Activated CD4-positive, alpha-beta memory T cell treated with anti-CD3 and anti-CD28 coated beads for 36 hours (primary cell): Measurements from ENCODE around the gene PRR3. TPM values are rescaled to one million over a fixed set of nuclear protein-coding genes. Genes with fewer than 3 reads are reported as not detected.

Experiments used
- CTCF ChIA-PET: fragments of 350-600 bp; sonication (Branson Sonifier 250); formaldehyde crosslinking; loops from one replicate; lab custom pipeline; 2021; ENCODE audit warnings: antibody characterized with exemption, inconsistent platforms; lab: Charles Lee
- POLR2A ChIA-PET: fragments of 350-600 bp; sonication (Branson Sonifier 250); formaldehyde crosslinking; loops from one replicate; lab custom pipeline; 2021; ENCODE audit warnings: antibody characterized with exemption; lab: Charles Lee
- DNase-seq: peaks from one replicate; pipeline ENCODE4 v3.0.0-alpha.2; 2020
- H3K27ac Mint-ChIP-seq: one replicate; pipeline ENCODE4 v1.8.0; 2021; ENCODE audit warnings: mixed read lengths
- H3K27me3 Mint-ChIP-seq: one replicate; pipeline ENCODE4 v1.8.0; 2021; ENCODE audit warnings: mixed read lengths
- H3K36me3 Mint-ChIP-seq: one replicate; pipeline ENCODE4 v1.8.0; 2021; ENCODE audit warnings: mixed read lengths
- H3K4me1 Mint-ChIP-seq: one replicate; pipeline ENCODE4 v1.8.0; 2021; ENCODE audit warnings: low read depth, mixed read lengths
- H3K4me3 Mint-ChIP-seq: one replicate; pipeline ENCODE4 v1.8.0; 2021; ENCODE audit warnings: mild to moderate bottlenecking, mixed read lengths
- H3K9me3 Mint-ChIP-seq: one replicate; pipeline ENCODE4 v1.8.0; 2021; ENCODE audit warnings: mixed read lengths
- intact Hi-C: fragments of 100-400 bp; cut with micrococcal nuclease; formaldehyde crosslinking; loops from one replicate; pipeline ENCODE4 v1.15.1; 2023
- total RNA-seq, 2 experiments: library from RNA; stranded (reverse); gene quantifications; one replicate each; pipeline ENCODE4 v1.2.3, GENCODE V29; 2021

Gene PRR3
- total RNA-seq, 2 experiments from 2014 or later, result 22.4 to 22.6 TPM

- H3K27me3 Mint-ChIP-seq, result no peaks in the 10 kb centered on the region
- H3K9me3 Mint-ChIP-seq, result no peaks in the 10 kb centered on the region
- peak within 1 kb of the TSS; percentile 97 for H3K4me3 Mint-ChIP-seq
- ChIA-PET CTCF (interaction anchor here (0.8 to 9.5 kb wide), 7 partner anchors 13 to 102 kb away, joined by 3 to 134 read pairs (median 5); partner anchors contain the start of gene ABCF1), POLR2A (interaction anchor here (0.6 to 3.9 kb wide), 10 partner anchors 10 to 229 kb away, joined by 3 to 28 read pairs (median 4); partner anchors contain the start of gene ABCF1)
- H3K27ac Mint-ChIP-seq, result peak within 1 kb of the TSS; percentile 98
- peaks cover 46% of the 10 kb centered on the region for H3K36me3 Mint-ChIP-seq
- H3K4me1 Mint-ChIP-seq, result peaks cover 44% of the 10 kb centered on the region
- intact Hi-C loops, result loop anchor here (1.0 to 10.0 kb wide), 9 partner anchors 12 to 231 kb away; partner anchors contain the start of genes ABCF1, HLA-E, MDC1 and MRPS18B
- DNase-seq, result peak; percentile 100
These were observed 809 bp upstream of the PRR3 start, which contains the start of gene GNL1 for GRCh38 chr6:30556066-30556905. Gene GNL1, minus strand, starts transcription at chr6:30556489. Its CDS starts 286 bp downstream, at chr6:30556203.

GRCh38 chr6:30557683-30557981 lies 537 bp downstream of the PRR3 start:
- intact Hi-C loops, result loop anchor here (2.0 to 10.0 kb wide), 3 partner anchors 125 to 233 kb away; partner anchors contain the start of genes MDC1 and TRIM39
- POLR2A ChIA-PET, result interaction anchor here (0.6 to 3.9 kb wide), 15 partner anchors 9 to 165 kb away, joined by 3 to 28 read pairs (median 3); partner anchors contain the start of genes ABCF1, MDC1 and MRPS18B
- Mint-ChIP-seq H3K27me3 (no peaks in the 10 kb centered on the region), H3K27ac (peak overlapping the region; percentile 98), H3K9me3 (no peaks in the 10 kb centered on the region), H3K4me1 (peaks cover 44% of the 10 kb centered on the region), H3K36me3 (peaks cover 42% of the 10 kb centered on the region), H3K4me3 (peak overlapping the region; percentile 97)
- CTCF ChIA-PET, result interaction anchor here (0.6 to 9.5 kb wide), 8 partner anchors 13 to 106 kb away, joined by 3 to 134 read pairs (median 3); partner anchors contain the start of gene ABCF1
- peak; percentile 77 for DNase-seq

GRCh38 chr6:30560930-30561329 lies 3.8 kb downstream of the PRR3 start:
- POLR2A ChIA-PET, result no interaction called here
- peaks cover 31% of the 10 kb centered on the region for H3K36me3 Mint-ChIP-seq
- intact Hi-C loops, result loop anchor here (10.0 kb wide), 1 partner anchor 1174 kb away; the partner anchor contains the start of gene CLIC1

GRCh38 chr6:30562470-30563425 lies 5.7 kb downstream of the PRR3 start:
- H3K27me3 Mint-ChIP-seq, result no peaks in the 10 kb centered on the region
- H3K4me3 Mint-ChIP-seq, result no peak overlapping the region
- POLR2A ChIA-PET, result interaction anchor here (1.2 kb wide), 1 partner anchor 52 kb away, joined by 3 read pairs; no protein-coding TSS in a partner anchor

More at GRCh38 chr6:30560930-30561329, 3.8 kb downstream of the PRR3 start:
- Mint-ChIP-seq H3K27me3 (no peaks in the 10 kb centered on the region), H3K4me3 (no peak overlapping the region), H3K4me1 (peaks cover 30% of the 10 kb centered on the region), H3K27ac (no peak overlapping the region), H3K9me3 (no peaks in the 10 kb centered on the region)
- CTCF ChIA-PET, result interaction anchor here (1.1 kb wide), 1 partner anchor 16 kb away, joined by 3 read pairs; no protein-coding TSS in a partner anchor
- no peak for DNase-seq

GRCh38 chr6:30564114-30564513 lies 7.0 kb downstream of the PRR3 start:
- H3K4me1 Mint-ChIP-seq, result peaks cover 23% of the 10 kb centered on the region
- no peak overlapping the region for H3K4me3 Mint-ChIP-seq
- POLR2A ChIA-PET, result no interaction called here
- peaks cover 19% of the 10 kb centered on the region for H3K36me3 Mint-ChIP-seq
- CTCF ChIA-PET, result interaction anchor here (0.6 to 2.8 kb wide), 6 partner anchors 19 to 167 kb away, joined by 3 to 10 read pairs (median 4); no protein-coding TSS in a partner anchor
- H3K9me3 Mint-ChIP-seq, result no peaks in the 10 kb centered on the region
- intact Hi-C loops, result loop anchor here (10.0 kb wide), 1 partner anchor 1171 kb away; the partner anchor contains the start of gene CLIC1
- no peak for DNase-seq
- no peaks in the 10 kb centered on the region for H3K27me3 Mint-ChIP-seq
- H3K27ac Mint-ChIP-seq, result no peak overlapping the region

More at GRCh38 chr6:30562470-30563425, 5.7 kb downstream of the PRR3 start:
- Mint-ChIP-seq H3K36me3 (peaks cover 25% of the 10 kb centered on the region), H3K27ac (peak overlapping the region; percentile 47), H3K4me1 (peaks cover 27% of the 10 kb centered on the region), H3K9me3 (no peaks in the 10 kb centered on the region)
- CTCF ChIA-PET, result interaction anchor here (1.1 to 2.8 kb wide), 2 partner anchors 18 to 22 kb away, joined by 4 to 10 read pairs; no protein-coding TSS in a partner anchor
- no peak for DNase-seq
- intact Hi-C loops, result loop anchor here (10.0 kb wide), 1 partner anchor 1172 kb away; the partner anchor contains the start of gene CLIC1

GRCh38 chr6:30565772-30566171 lies 8.7 kb downstream of the PRR3 start:
- POLR2A ChIA-PET, result interaction anchor here (2.3 kb wide), 1 partner anchor 9 kb away, joined by 10 read pairs; the partner anchor contains the start of genes GNL1 and PRR3
- no peak overlapping the region for H3K4me3 Mint-ChIP-seq
- peaks cover 27% of the 10 kb centered on the region for H3K4me1 Mint-ChIP-seq
- no peaks in the 10 kb centered on the region for H3K27me3 Mint-ChIP-seq
- CTCF ChIA-PET, result interaction anchor here (0.8 to 2.8 kb wide), 2 partner anchors 21 to 83 kb away, joined by 3 to 10 read pairs; no protein-coding TSS in a partner anchor
- no peaks in the 10 kb centered on the region for H3K9me3 Mint-ChIP-seq
- no peak for DNase-seq
- peaks cover 14% of the 10 kb centered on the region for H3K36me3 Mint-ChIP-seq
- intact Hi-C loops, result loop anchor here (10.0 kb wide), 1 partner anchor 1169 kb away; the partner anchor contains the start of gene CLIC1
- H3K27ac Mint-ChIP-seq, result no peak overlapping the region

- Mint-ChIP-seq H3K4me3 (no peak overlapping the region), H3K27me3 (no peaks in the 10 kb centered on the region), H3K9me3 (no peaks in the 10 kb centered on the region), H3K4me1 (peaks cover 46% of the 10 kb centered on the region), H3K27ac (no peak overlapping the region), H3K36me3 (peaks cover 9% of the 10 kb centered on the region)
- intact Hi-C loops, result loop anchor here (10.0 kb wide), 1 partner anchor 1167 kb away; the partner anchor contains the start of gene CLIC1
- CTCF ChIA-PET, result interaction anchor here (1.8 kb wide), 1 partner anchor 85 kb away, joined by 4 read pairs; no protein-coding TSS in a partner anchor
- DNase-seq, result peak; percentile 70
- POLR2A ChIA-PET, result interaction anchor here (3.7 kb wide), 1 partner anchor 10 kb away, joined by 28 read pairs; the partner anchor contains the start of genes GNL1 and PRR3
These were observed 11.2 kb downstream of the PRR3 start for GRCh38 chr6:30568245-30568644.

GRCh38 chr6:30570263-30570662 lies 13.2 kb downstream of the PRR3 start:
- peak overlapping the region; percentile 94 for H3K4me3 Mint-ChIP-seq
- ChIA-PET POLR2A (interaction anchor here (0.6 to 3.7 kb wide), 6 partner anchors 12 to 104 kb away, joined by 3 to 28 read pairs (median 4); partner anchors contain the start of genes GNL1 and PRR3), CTCF (interaction anchor here (1.0 to 2.1 kb wide), 8 partner anchors 13 to 56 kb away, joined by 3 to 15 read pairs (median 6); partner anchors contain the start of genes ATAT1 and PRR3)
- intact Hi-C loops, result loop anchor here (2.0 to 5.0 kb wide), 2 partner anchors 112 to 147 kb away; partner anchors contain the start of gene MDC1
- no peak for DNase-seq
- peaks cover 12% of the 10 kb centered on the region for H3K36me3 Mint-ChIP-seq
- no peaks in the 10 kb centered on the region for H3K27me3 Mint-ChIP-seq
- H3K27ac Mint-ChIP-seq, result no peak overlapping the region
- H3K9me3 Mint-ChIP-seq, result no peaks in the 10 kb centered on the region
- H3K4me1 Mint-ChIP-seq, result peaks cover 60% of the 10 kb centered on the region

GRCh38 chr6:30570740-30571074 lies 13.6 kb downstream of the PRR3 start:
- Mint-ChIP-seq H3K27me3 (no peaks in the 10 kb centered on the region), H3K4me1 (peaks cover 60% of the 10 kb centered on the region), H3K36me3 (peaks cover 11% of the 10 kb centered on the region), H3K9me3 (no peaks in the 10 kb centered on the region), H3K4me3 (peak overlapping the region; percentile 94), H3K27ac (peak overlapping the region; percentile 86)
- ChIA-PET POLR2A (interaction anchor here (0.9 to 3.7 kb wide), 12 partner anchors 13 to 164 kb away, joined by 3 to 28 read pairs (median 4); partner anchors contain the start of genes GNL1, MRPS18B, PPP1R10 and PRR3), CTCF (interaction anchor here (0.9 to 2.1 kb wide), 9 partner anchors 14 to 117 kb away, joined by 3 to 15 read pairs (median 5); partner anchors contain the start of gene PRR3)
- DNase-seq, result no peak
- intact Hi-C loops, result loop anchor here (1.0 to 5.0 kb wide), 4 partner anchors 14 to 146 kb away; partner anchors contain the start of genes GNL1, MDC1, MRPS18B and PPP1R10
